Measurements from ENCODE around the gene ARID3A.

Gene ARID3A

GRCh38 chr19:931860-932647 lies 6.2 kb downstream of the ARID3A start:
- DNase-seq (ENCODE audit: low spot score) = no peak

GRCh38 chr19:932648-933552 lies 7.1 kb downstream of the ARID3A start:
- DNase-seq (ENCODE audit: low spot score) = no peak

GRCh38 chr19:933553-933882 lies 7.7 kb downstream of the ARID3A start:
- DNase-seq (ENCODE audit: low spot score) = no peak

GRCh38 chr19:934197-934840 lies 8.5 kb downstream of the ARID3A start:
- DNase-seq (ENCODE audit: low spot score) = no peak

- DNase-seq (ENCODE audit: low spot score) = peak; percentile 66
Measured at GRCh38 chr19:934865-935479, 9.1 kb downstream of the ARID3A start.

GRCh38 chr19:936175-936546 lies 10.3 kb downstream of the ARID3A start:
- no peak for DNase-seq (ENCODE audit: low spot score)

GRCh38 chr19:937259-937694 lies 11.4 kb downstream of the ARID3A start:
- DNase-seq (ENCODE audit: low spot score) = no peak

GRCh38 chr19:938233-938923 lies 12.5 kb downstream of the ARID3A start:
- DNase-seq (ENCODE audit: low spot score) = no peak

- DNase-seq (ENCODE audit: low spot score) = no peak
Measured at GRCh38 chr19:939439-939838, 13.6 kb downstream of the ARID3A start.

GRCh38 chr19:939922-940321 lies 14.1 kb downstream of the ARID3A start:
- no peak for DNase-seq (ENCODE audit: low spot score)

GRCh38 chr19:940591-941291 lies 14.9 kb downstream of the ARID3A start:
- DNase-seq (ENCODE audit: low spot score) = peak; percentile 85

GRCh38 chr19:941292-942132 lies 15.7 kb downstream of the ARID3A start:
- no peak for DNase-seq (ENCODE audit: low spot score)

GRCh38 chr19:942133-942645 lies 16.4 kb downstream of the ARID3A start:
- DNase-seq (ENCODE audit: low spot score) = no peak

- no peak for DNase-seq (ENCODE audit: low spot score)
Measured at GRCh38 chr19:943551-944170, 17.8 kb downstream of the ARID3A start.

- DNase-seq (ENCODE audit: low spot score) = peak; percentile 31
Measured at GRCh38 chr19:944171-944567, 18.3 kb downstream of the ARID3A start.

- peak; percentile 23 for DNase-seq (ENCODE audit: low spot score)
Measured at GRCh38 chr19:944663-945241, 18.9 kb downstream of the ARID3A start.

- DNase-seq (ENCODE audit: low spot score) = no peak
Measured at GRCh38 chr19:945401-946252, 19.8 kb downstream of the ARID3A start.

GRCh38 chr19:947090-947706 lies 21.4 kb downstream of the ARID3A start:
- DNase-seq (ENCODE audit: low spot score) = no peak

Measured in kidney tubule cell (primary cell).